T-helper 2 cell treated with Interferon-gamma antibody and Interleukin-4, amounts not matched to agents 5 μg/mL and 100 μg/mL, for 36 hours (primary cell): ENCODE measurements around the gene CCNQ.

Source experiments
- DNase-seq: peaks from one replicate; pipeline ENCODE4 v3.0.0; 2021; ENCODE audit warnings: low spot score
- H3K27ac Mint-ChIP-seq: one replicate; pipeline ENCODE4 v1.8.0; 2021; ENCODE audit warnings: mild to moderate bottlenecking, mixed read lengths
- H3K27me3 Mint-ChIP-seq: one replicate; pipeline ENCODE4 v1.8.0; 2021; ENCODE audit warnings: low read depth, mixed read lengths
- H3K36me3 Mint-ChIP-seq: one replicate; pipeline ENCODE4 v1.8.0; 2021; ENCODE audit warnings: low read depth, mixed read lengths
- H3K4me1 Mint-ChIP-seq: one replicate; pipeline ENCODE4 v1.8.0; 2021; ENCODE audit warnings: low read depth, mixed read lengths
- H3K4me3 Mint-ChIP-seq: one replicate; pipeline ENCODE4 v1.8.0; 2022; ENCODE audit warnings: mild to moderate bottlenecking, moderate library complexity, mixed read lengths
- H3K9me3 Mint-ChIP-seq: one replicate; pipeline ENCODE4 v1.8.0; 2021; ENCODE audit warnings: mixed read lengths

Gene CCNQ

DNA sequence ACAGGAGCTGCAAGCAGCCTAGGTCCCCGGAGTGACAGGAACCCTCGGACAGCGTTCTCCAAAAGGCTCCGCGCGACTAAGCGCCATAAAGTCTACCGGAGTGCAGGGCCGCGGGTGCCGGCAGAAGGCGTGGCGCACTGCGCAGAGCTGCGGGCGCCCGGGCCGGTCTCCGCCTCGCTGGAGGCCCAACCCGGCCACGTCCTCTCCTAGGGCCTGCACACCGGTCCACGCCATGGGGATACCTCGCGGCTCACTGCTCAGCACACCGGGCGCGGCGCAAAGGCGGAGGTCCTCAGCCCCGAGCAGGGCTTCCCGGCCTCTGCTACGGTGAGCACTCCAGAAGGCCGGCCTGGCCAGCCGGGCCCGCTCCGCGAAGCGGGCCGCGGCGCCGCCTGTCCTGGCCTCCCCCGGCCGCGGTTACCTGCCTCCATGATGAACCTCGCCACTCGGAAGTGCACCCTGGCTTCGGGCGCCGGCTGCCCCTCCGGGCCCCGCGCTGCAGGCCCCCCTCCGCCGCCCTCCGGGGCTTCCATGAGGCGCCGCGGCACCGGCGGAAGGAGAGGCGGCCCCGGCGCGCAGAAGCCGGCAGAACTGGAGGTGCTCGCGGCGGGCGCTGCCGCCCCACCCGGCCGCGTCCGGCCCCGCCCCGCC is at the start of gene CCNQ:
CCNQ (minus strand) TSS at position 599 of the 651 bp plus-strand sequence; CDS start at position 533, 66 bp downstream.
- peak within 1 kb of the TSS; percentile 89 for H3K4me3 Mint-ChIP-seq
- H3K36me3 Mint-ChIP-seq, result peaks cover 5% of the 10 kb centered on the region
- no peaks in the 10 kb centered on the region for H3K9me3 Mint-ChIP-seq
- peaks cover 34% of the 10 kb centered on the region for H3K4me1 Mint-ChIP-seq
- H3K27me3 Mint-ChIP-seq, result no peaks in the 10 kb centered on the region
- DNase-seq, result peak; percentile 19
- peak within 1 kb of the TSS; percentile 75 for H3K27ac Mint-ChIP-seq

DNA sequence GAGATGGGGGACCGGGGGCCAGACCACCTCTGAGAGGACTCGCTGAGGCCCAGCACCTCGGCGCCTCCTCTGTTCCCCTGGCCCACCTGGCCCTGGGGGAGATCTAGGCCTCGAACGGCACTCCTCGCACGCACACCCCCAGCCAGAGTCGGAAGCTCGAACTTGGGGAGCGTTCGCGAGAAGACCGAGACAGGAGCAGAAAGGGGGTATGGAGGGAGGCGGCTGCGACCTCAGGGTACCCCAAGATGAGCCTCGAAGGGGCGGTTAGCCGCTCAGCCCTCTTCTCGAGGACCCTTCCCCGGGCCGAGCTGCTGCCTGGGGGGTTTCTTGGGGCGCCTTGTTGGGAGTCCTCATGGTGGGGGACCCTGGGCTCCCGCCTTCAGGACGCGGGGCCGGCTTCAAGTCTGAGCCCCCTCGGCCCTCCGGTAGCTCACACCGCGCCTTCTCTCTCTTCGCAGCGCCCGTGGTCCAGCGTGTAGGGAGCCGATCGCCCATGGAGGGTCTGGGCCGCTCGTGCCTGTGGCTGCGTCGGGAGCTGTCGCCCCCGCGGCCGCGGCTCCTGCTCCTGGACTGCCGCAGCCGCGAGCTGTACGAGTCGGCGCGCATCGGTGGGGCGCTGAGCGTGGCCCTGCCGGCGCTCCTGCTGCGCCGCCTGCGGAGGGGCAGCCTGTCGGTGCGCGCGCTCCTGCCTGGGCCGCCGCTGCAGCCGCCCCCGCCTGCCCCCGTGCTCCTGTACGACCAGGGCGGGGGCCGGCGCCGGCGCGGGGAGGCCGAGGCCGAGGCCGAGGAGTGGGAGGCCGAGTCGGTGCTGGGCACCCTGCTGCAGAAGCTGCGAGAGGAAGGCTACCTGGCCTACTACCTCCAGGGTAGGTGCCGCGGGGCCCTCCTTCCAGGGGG is 48.8 kb upstream of the CCNQ start:
- Mint-ChIP-seq H3K4me3 (no peak overlapping the region), H3K27me3 (peaks cover 37% of the 10 kb centered on the region)

DNA sequence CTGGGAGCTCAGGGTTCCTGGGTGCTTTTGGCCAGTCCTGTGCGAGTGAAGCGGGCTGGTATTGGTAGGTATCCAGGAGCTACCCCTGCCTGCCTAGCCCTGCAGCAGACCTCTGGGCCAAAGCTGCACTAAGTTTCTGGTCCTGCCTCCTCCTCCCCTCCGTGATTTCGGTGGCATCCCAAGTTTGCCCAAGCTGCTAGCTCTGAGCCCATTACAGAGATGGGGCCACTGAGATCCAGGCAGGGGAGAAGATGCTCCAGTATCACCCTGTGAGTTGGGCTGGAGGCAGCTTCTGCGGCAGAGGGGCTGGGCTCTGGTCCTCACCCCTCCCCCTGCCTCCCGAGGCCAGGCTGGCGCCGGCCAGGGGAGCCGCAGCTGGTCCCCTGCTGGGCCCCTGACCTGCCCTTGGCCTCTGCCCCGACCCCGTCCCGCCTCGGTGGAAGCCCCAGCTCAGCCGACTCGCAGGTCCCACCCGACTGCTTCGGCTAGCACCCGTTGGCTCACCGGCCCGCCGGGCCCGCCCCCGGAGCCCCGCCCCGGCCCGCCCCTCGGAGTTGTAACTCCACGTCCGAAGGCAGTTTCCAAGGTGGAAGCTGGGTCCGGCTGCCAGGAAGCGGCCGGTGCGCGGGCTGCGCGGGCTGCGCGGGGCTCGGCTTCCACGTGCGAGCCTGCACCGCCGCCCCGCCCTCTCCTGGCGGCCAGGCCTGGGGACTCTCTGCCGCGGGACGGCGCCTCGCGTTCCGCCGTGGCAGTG is 47.9 kb upstream of the CCNQ start, which contains the start of gene DUSP9:
DUSP9 (plus strand) TSS at position 584 of the 754 bp plus-strand sequence. CDS start 751 bp downstream, outside the sequence.
- no peaks in the 10 kb centered on the region for H3K4me1 Mint-ChIP-seq
- no peak within 1 kb of the TSS for H3K27ac Mint-ChIP-seq
- H3K27me3 Mint-ChIP-seq, result peaks cover 39% of the 10 kb centered on the region

More for the DNA sequence above, 48.8 kb upstream of the CCNQ start:
- DNase-seq, result no peak
- Mint-ChIP-seq H3K9me3 (no peaks in the 10 kb centered on the region), H3K4me1 (no peaks in the 10 kb centered on the region), H3K36me3 (no peaks in the 10 kb centered on the region), H3K27ac (no peak overlapping the region)

GRCh38 chrX:153645921-153646488 is 47.1 kb upstream of the CCNQ start:
- Mint-ChIP-seq H3K9me3 (no peaks in the 10 kb centered on the region), H3K4me1 (no peaks in the 10 kb centered on the region), H3K4me3 (peak overlapping the region; percentile 5), H3K27me3 (peaks cover 45% of the 10 kb centered on the region), H3K27ac (no peak overlapping the region), H3K36me3 (no peaks in the 10 kb centered on the region)
- no peak for DNase-seq

More for the DNA sequence above, 47.9 kb upstream of the CCNQ start, which contains the start of gene DUSP9:
- no peak for DNase-seq
- Mint-ChIP-seq H3K4me3 (peak within 1 kb of the TSS; percentile 5), H3K36me3 (no peaks in the 10 kb centered on the region), H3K9me3 (no peaks in the 10 kb centered on the region)

GRCh38 chrX:153645151-153645550 is 46.2 kb upstream of the CCNQ start:
- DNase-seq, result no peak
- H3K36me3 Mint-ChIP-seq, result no peaks in the 10 kb centered on the region
- no peak overlapping the region for H3K4me3 Mint-ChIP-seq
- H3K27ac Mint-ChIP-seq, result no peak overlapping the region
- no peaks in the 10 kb centered on the region for H3K4me1 Mint-ChIP-seq
- peaks cover 47% of the 10 kb centered on the region for H3K27me3 Mint-ChIP-seq
- H3K9me3 Mint-ChIP-seq, result no peaks in the 10 kb centered on the region

DNA sequence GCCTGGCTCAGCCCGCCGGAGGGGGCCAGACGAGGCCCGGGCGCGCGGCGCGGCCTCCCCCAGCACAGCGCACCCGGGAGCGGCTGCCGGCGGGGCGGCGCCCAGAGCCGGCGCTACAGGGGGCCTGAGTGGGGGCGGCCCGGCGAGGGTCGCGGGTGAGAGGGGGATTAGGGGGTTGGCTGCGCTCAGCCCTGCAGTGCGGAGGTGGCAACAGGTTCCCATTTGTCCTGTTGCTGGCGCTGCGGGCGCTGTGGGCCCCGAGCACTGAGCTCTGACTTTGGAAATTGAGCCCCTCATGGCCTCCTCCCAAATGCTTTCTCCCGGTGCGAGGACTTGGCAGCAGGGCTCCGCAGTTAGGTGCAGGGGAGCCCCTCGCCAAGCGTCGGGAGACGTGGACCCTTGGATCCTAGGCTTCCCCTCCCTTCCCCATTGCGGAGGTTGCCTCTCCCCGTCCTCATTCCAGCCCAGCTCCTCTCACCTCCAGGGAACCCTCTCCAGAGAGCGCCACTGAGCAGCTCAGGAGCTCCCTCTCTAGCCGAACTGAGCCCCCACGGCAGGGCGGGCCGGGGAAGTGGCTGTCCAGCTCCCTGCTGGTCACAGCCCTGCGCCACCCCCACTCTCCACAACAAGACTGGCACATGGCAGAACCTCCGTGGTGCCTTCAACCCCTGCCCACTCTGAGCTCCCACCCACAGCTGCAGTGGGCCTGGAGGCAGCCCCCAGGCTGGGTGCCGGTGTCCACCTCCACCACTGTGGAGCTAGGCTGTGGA is 45.6 kb upstream of the CCNQ start:
- Mint-ChIP-seq H3K27me3 (peaks cover 47% of the 10 kb centered on the region), H3K36me3 (no peaks in the 10 kb centered on the region)

DNA sequence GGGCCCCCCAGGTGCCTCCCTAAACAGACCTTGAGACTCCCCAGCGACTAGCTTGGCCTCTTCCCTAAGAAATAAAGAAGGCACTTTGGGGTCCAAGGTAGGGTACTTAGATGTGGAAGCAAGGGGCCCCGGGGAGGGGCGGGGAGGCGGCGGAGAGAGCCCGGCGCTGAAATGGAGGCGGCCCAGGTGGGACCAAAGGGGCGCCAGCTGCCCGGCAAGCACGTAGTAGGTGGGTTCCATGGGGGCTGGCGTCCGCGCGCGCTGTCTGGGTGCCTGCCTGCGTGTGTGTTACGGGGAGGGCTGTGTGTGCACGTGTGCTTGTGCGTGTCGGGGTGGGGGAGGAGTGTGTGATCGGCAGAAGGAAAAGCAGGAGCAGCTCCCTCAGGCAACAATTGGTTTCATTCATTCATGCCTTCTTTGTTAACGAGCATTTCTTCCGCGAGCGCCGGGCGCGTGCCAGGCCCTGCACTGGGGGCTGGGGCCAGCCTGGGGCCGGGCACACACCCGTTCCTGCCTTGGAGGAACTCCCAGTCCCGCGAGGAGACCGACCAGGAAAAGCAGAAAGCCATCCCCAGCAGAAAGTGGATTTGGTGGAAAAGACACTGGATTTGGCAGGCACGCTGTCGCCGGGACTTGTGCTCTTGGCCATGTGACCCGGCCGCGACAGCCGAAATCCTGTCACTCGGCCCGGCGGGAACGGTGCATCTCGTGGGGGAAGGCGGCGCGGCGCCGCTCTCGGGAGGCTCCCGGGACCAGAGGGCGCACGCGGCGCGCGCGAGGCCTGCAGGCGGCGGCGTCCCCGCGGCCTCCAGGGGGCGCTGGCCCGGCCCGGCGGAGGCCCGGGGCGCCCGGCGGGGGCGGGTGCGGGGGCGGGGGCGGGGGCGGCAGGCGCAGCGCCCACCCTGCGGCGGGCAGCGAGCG is 44.8 kb upstream of the CCNQ start:
- no peaks in the 10 kb centered on the region for H3K9me3 Mint-ChIP-seq
- no peak overlapping the region for H3K27ac Mint-ChIP-seq
- H3K4me3 Mint-ChIP-seq, result no peak overlapping the region
- no peaks in the 10 kb centered on the region for H3K36me3 Mint-ChIP-seq
- DNase-seq, result peak; percentile 8
- peaks cover 45% of the 10 kb centered on the region for H3K27me3 Mint-ChIP-seq
- H3K4me1 Mint-ChIP-seq, result no peaks in the 10 kb centered on the region

More for the DNA sequence above, 45.6 kb upstream of the CCNQ start:
- Mint-ChIP-seq H3K4me3 (no peak overlapping the region), H3K4me1 (no peaks in the 10 kb centered on the region), H3K9me3 (no peaks in the 10 kb centered on the region), H3K27ac (no peak overlapping the region)
- no peak for DNase-seq

DNA sequence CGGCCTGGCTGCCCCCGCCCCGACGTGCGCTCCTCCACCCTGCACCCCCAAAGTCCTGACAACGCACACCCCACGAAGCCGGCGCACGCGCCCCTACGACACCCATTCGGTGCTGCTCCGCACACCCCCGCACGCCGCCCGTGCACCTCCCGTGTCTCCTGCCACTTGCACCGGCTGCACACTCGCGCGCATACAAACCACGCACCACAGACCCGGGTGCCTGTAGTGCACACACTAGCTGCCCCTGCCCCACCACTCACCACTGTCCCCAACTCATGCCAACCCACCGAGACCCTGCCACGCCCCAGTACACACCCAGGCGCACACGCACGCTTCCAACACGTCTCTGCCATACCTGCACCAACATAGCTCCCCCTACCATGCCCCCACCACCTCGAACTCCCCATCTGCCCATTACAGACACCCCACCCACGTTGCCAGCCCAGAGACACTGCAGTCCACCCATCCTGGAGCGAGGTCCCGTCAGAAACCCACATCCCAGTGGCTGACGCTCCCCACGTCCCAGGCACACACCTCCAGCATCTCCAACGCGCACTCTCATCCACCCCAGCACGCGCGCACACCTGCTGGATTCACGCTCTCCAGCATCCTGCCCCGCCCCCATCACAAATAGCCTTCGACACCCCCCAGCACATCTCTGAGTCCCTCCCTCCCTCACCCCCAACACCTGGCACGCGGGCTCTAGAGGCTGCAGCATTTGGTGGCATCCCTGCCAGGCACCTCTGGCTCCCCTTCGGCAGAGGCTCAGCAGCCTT is 43.9 kb upstream of the CCNQ start:
- DNase-seq, result no peak
- H3K36me3 Mint-ChIP-seq, result no peaks in the 10 kb centered on the region
- peak overlapping the region; percentile 45 for H3K4me3 Mint-ChIP-seq
- H3K9me3 Mint-ChIP-seq, result no peaks in the 10 kb centered on the region
- H3K4me1 Mint-ChIP-seq, result no peaks in the 10 kb centered on the region
- no peak overlapping the region for H3K27ac Mint-ChIP-seq
- peaks cover 41% of the 10 kb centered on the region for H3K27me3 Mint-ChIP-seq

DNA sequence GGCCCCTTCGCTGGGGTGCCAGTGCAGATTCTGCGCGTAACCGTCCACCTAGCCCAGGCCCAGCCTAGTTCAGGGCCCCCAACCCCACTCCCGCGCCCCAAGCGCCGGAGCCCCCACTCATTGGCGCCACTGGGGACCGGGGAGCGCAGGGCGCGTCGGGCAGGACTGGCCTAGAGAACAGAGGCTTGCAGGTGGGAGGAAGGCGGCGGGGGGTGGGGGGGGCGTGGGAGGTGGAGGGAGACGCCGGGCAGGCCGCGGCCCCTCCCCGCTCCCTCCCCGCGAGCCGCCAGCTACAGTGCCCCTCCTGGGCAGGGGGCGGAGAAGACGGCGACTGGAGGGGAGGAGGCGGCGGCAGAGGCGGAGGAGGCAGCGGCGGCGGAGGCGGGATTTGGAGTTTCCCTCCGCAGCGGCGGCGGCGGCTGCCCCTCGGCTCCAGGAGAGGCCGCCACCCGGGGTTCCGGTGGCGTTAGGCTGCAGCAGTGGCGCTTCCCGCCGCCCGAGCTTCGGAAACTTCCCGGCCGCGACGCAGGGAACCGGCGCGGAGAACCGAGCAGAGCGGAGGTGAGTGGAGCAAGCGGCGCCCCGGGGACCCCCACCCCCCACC is 43.2 kb upstream of the CCNQ start:
- no peak overlapping the region for H3K4me3 Mint-ChIP-seq
- H3K27ac Mint-ChIP-seq, result no peak overlapping the region
- no peaks in the 10 kb centered on the region for H3K9me3 Mint-ChIP-seq
- H3K27me3 Mint-ChIP-seq, result peaks cover 38% of the 10 kb centered on the region
- DNase-seq, result no peak
- H3K4me1 Mint-ChIP-seq, result no peaks in the 10 kb centered on the region
- H3K36me3 Mint-ChIP-seq, result no peaks in the 10 kb centered on the region

GRCh38 chrX:153641627-153642026 is 42.7 kb upstream of the CCNQ start:
- H3K4me1 Mint-ChIP-seq, result no peaks in the 10 kb centered on the region
- DNase-seq, result no peak
- H3K36me3 Mint-ChIP-seq, result no peaks in the 10 kb centered on the region
- H3K4me3 Mint-ChIP-seq, result no peak overlapping the region
- H3K9me3 Mint-ChIP-seq, result no peaks in the 10 kb centered on the region
- no peak overlapping the region for H3K27ac Mint-ChIP-seq
- peaks cover 38% of the 10 kb centered on the region for H3K27me3 Mint-ChIP-seq

GRCh38 chrX:153640736-153641575 is 42.0 kb upstream of the CCNQ start:
- Mint-ChIP-seq H3K9me3 (no peaks in the 10 kb centered on the region), H3K27me3 (peaks cover 33% of the 10 kb centered on the region), H3K27ac (no peak overlapping the region), H3K36me3 (no peaks in the 10 kb centered on the region), H3K4me1 (no peaks in the 10 kb centered on the region), H3K4me3 (no peak overlapping the region)
- no peak for DNase-seq
